Right lobe of liver (tissue), 4 donors: ENCODE data around the gene CACNA2D3.

Experiments
- CTCF ChIP-seq, 4 donors: fragments of 200-600 bp in 3 of 4; fragments of 450-650 bp in 1 of 4; IDR thresholded peaks; one replicate each; pipeline versions ENCODE4 v1.5.1 to v1.8.0; 2016 to 2022; ENCODE audit warnings: antibody characterized with exemption in 4 of 4, mild to moderate bottlenecking in 2 of 4
- POLR2A ChIP-seq: fragments of 450-650 bp; IDR thresholded peaks from one replicate; pipeline ENCODE4 v1.6.1; 2017; ENCODE audit warnings: antibody characterized with exemption, mild to moderate bottlenecking
- donor health status: DM: no; HTN: no; CAD: no.
- donor health status: DM: no; HTN: no; CAD: no.
- donor health status: DM: no; HTN: yes; CAD: no.

- TF ChIP-seq CTCF (IDR thresholded peaks at IDR 0.05) = no peak
- TF ChIP-seq POLR2A = no peak
These were observed 833.6 kb downstream of the CACNA2D3 start for GRCh38 chr3:54955941-54956340.
